MM.1S (cell line): Measurements from ENCODE around the gene ARHGEF40.

Experiments
- DNase-seq: peaks from one replicate; pipeline ENCODE4 v3.0.0-alpha.2; 2015
- H2AFZ ChIP-seq: fragments of 300-600 bp; sonication (generic); 2 replicates; pipeline ENCODE4 v1.6.0; 2016; ENCODE audit warnings: antibody characterized with exemption, low read length
- H3F3A ChIP-seq: fragments of 300-600 bp; sonication (generic); 2 replicates; pipeline ENCODE4 v1.6.1; 2016; ENCODE audit warnings: mild to moderate bottlenecking, antibody characterized with exemption, low read length, moderate library complexity, mixed read lengths; ENCODE audit not compliant: insufficient read depth
- H3K27ac ChIP-seq: fragments of 300-600 bp; sonication (generic); 2 replicates; pipeline ENCODE4 v1.5.1; 2016; ENCODE audit warnings: mild to moderate bottlenecking, low read length
- H3K27me3 ChIP-seq: fragments of 300-600 bp; sonication (generic); replicated peaks from 2 replicates; pipeline ENCODE4 v1.6.0; 2016; ENCODE audit warnings: low read length; ENCODE audit not compliant: insufficient read depth
- H3K36me3 ChIP-seq: fragments of 300-600 bp; sonication (generic); replicated peaks from 2 replicates; pipeline ENCODE4 v1.6.1; 2016; ENCODE audit warnings: mild to moderate bottlenecking, low read length, mixed read lengths; ENCODE audit not compliant: insufficient read depth
- H3K4me1 ChIP-seq: fragments of 300-600 bp; sonication (generic); 2 replicates; pipeline ENCODE4 v1.6.1; 2016; ENCODE audit warnings: low read length, mixed read lengths
- H3K4me2 ChIP-seq: fragments of 300-600 bp; sonication (generic); 2 replicates; pipeline ENCODE4 v1.6.0; 2016; ENCODE audit warnings: low read depth, low read length
- H3K4me3 ChIP-seq: fragments of 300-600 bp; sonication (generic); 2 replicates; pipeline ENCODE4 v1.5.1; 2016; ENCODE audit warnings: low read length, mixed read lengths
- H3K79me2 ChIP-seq: fragments of 300-600 bp; sonication (generic); 2 replicates; pipeline ENCODE4 v1.6.1; 2016; ENCODE audit warnings: mixed run types, low read length, mixed read lengths
- H3K9ac ChIP-seq: fragments of 300-600 bp; sonication (generic); 2 replicates; pipeline ENCODE4 v1.6.1; 2016; ENCODE audit warnings: low read length, mixed read lengths
- H3K9me2 ChIP-seq: fragments of 300-600 bp; sonication (generic); replicated peaks from 2 replicates; pipeline ENCODE4 v1.6.1; 2016; ENCODE audit warnings: mild to moderate bottlenecking, low read length, mixed read lengths; ENCODE audit not compliant: insufficient read depth
- H3K9me3 ChIP-seq: fragments of 300-600 bp; sonication (generic); replicated peaks from 2 replicates; pipeline ENCODE4 v1.6.1; 2016; ENCODE audit warnings: mild to moderate bottlenecking, low read length, mixed read lengths; ENCODE audit not compliant: insufficient read depth
- H4K20me1 ChIP-seq: fragments of 300-600 bp; sonication (generic); 2 replicates; pipeline ENCODE4 v1.6.1; 2016; ENCODE audit warnings: mild to moderate bottlenecking, low read length, moderate library complexity, mixed read lengths; ENCODE audit not compliant: insufficient read depth
- EZH2 ChIP-seq: fragments of 300-600 bp; sonication (generic); optimal IDR thresholded peaks from 2 replicates; pipeline ENCODE3; 2017; ENCODE audit warnings: low read depth, mild to moderate bottlenecking, antibody characterized with exemption, low read length, mixed read lengths
- EZH2phosphoT487 ChIP-seq: fragments of 300-600 bp; sonication (generic); IDR thresholded peaks from 2 replicates; pipeline ENCODE4 v1.6.1; 2018; ENCODE audit warnings: antibody characterized with exemption, low read length
- TF ChIP-seq, protein P1 (sequence below): fragments of 300-600 bp; sonication (generic); IDR thresholded peaks from 2 replicates; pipeline ENCODE4 v1.5.1; 2016; ENCODE audit warnings: antibody characterized with exemption, low read length, mixed read lengths

ARHGEF40 gene

DNA sequence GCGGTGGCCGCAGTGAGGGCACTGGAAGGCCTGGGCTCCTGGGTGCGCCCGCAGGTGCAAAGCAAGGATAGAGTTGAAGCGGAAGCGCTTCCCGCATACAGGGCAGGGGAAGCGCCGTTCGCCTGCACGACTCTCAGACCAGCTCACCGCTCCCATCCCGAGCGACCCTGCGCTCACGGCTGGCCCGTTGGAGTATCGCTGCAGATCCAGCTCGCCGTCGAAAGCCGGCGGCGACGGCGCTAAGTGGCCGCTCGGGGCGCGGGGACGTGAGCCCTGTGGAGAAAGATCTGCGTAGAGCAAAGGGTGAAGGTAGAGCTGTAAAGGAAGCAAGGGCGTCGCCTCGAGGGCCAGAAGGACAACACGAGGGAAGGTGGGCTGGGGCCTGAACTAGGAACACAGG is 22.9 kb downstream of the ARHGEF40 start:
- no peaks in the 10 kb centered on the region for H3K36me3 ChIP-seq
- H3K27me3 ChIP-seq, result no peaks in the 10 kb centered on the region
- TF ChIP-seq, protein P1, sequence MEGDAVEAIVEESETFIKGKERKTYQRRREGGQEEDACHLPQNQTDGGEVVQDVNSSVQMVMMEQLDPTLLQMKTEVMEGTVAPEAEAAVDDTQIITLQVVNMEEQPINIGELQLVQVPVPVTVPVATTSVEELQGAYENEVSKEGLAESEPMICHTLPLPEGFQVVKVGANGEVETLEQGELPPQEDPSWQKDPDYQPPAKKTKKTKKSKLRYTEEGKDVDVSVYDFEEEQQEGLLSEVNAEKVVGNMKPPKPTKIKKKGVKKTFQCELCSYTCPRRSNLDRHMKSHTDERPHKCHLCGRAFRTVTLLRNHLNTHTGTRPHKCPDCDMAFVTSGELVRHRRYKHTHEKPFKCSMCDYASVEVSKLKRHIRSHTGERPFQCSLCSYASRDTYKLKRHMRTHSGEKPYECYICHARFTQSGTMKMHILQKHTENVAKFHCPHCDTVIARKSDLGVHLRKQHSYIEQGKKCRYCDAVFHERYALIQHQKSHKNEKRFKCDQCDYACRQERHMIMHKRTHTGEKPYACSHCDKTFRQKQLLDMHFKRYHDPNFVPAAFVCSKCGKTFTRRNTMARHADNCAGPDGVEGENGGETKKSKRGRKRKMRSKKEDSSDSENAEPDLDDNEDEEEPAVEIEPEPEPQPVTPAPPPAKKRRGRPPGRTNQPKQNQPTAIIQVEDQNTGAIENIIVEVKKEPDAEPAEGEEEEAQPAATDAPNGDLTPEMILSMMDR, result no peak
- no peak for TF ChIP-seq EZH2
- no peak for TF ChIP-seq EZH2phosphoT487
- no peaks in the 10 kb centered on the region for H3K9me2 ChIP-seq
- no peak overlapping the region for H3K9ac ChIP-seq
- 0 out of 2 replicates have a peak overlapping the region, but pooled peaks have one; percentile 15 for H3K4me2 ChIP-seq
- H2AFZ ChIP-seq, result no peak overlapping the region
- H3K9me3 ChIP-seq, result no peaks in the 10 kb centered on the region
- no peak overlapping the region for H3K27ac ChIP-seq
- no peaks in the 10 kb centered on the region for H3K79me2 ChIP-seq
- no peaks in the 10 kb centered on the region for H4K20me1 ChIP-seq
- H3K4me1 ChIP-seq, result no peaks in the 10 kb centered on the region
- H3K4me3 ChIP-seq, result no peak overlapping the region
- DNase-seq, result no peak
- no peaks in the 10 kb centered on the region for H3F3A ChIP-seq

DNA sequence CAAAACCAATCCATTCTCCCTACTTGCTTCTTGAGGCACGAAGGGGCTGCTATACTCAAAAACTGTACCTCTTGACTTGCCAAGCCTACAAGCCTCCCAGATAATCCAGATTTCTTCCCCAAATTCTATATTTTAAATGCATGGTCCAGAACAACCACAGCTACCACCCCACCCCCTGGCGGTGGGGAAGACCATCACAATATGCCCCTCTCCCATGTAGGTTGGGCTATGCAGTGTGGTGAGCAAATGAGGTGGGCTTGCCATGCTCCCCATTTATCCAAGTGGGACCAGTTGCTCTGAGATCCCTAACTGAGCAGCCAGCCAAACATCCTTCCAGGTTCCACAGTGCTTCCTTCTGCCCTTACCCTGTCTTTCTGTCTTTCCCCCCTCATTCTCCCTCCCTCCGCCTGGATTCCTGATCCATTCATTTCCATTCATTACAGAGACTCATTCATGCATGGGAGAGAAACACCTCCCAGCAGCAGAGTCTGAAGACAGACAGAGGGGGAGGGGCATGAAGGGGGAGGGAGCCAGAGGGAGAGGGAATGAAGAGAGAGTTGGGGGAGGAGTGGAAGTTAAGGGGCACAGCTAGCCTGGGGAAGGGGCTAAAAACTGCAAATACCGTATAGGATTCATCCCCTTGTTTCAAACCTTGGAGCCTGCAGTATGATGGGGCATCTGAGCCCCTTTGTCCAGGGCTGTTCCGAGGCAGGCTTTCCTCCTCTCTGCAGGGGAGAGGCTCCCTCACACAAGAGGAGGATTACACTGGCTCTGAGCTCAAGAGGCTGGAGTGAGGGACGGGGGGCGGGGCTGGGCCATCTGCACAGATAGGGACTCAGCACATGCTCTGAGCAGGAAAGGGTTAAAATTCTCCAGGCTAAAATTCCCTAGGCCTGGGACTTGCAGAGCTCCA is 23.9 kb downstream of the ARHGEF40 start:
- no peak overlapping the region for H2AFZ ChIP-seq
- no peak overlapping the region for H3K9ac ChIP-seq
- no peaks in the 10 kb centered on the region for H3K79me2 ChIP-seq
- H3K9me2 ChIP-seq, result no peaks in the 10 kb centered on the region
- TF ChIP-seq EZH2phosphoT487 (no peak), EZH2 (no peak)
- TF ChIP-seq, protein P1, result no peak
- no peaks in the 10 kb centered on the region for H3F3A ChIP-seq
- DNase-seq, result no peak
- no peaks in the 10 kb centered on the region for H3K9me3 ChIP-seq
- H3K27ac ChIP-seq, result no peak overlapping the region
- H3K4me3 ChIP-seq, result no peak overlapping the region
- H3K27me3 ChIP-seq, result no peaks in the 10 kb centered on the region
- no peak overlapping the region for H3K4me2 ChIP-seq
- H3K36me3 ChIP-seq, result no peaks in the 10 kb centered on the region
- no peaks in the 10 kb centered on the region for H4K20me1 ChIP-seq
- H3K4me1 ChIP-seq, result no peaks in the 10 kb centered on the region

DNA sequence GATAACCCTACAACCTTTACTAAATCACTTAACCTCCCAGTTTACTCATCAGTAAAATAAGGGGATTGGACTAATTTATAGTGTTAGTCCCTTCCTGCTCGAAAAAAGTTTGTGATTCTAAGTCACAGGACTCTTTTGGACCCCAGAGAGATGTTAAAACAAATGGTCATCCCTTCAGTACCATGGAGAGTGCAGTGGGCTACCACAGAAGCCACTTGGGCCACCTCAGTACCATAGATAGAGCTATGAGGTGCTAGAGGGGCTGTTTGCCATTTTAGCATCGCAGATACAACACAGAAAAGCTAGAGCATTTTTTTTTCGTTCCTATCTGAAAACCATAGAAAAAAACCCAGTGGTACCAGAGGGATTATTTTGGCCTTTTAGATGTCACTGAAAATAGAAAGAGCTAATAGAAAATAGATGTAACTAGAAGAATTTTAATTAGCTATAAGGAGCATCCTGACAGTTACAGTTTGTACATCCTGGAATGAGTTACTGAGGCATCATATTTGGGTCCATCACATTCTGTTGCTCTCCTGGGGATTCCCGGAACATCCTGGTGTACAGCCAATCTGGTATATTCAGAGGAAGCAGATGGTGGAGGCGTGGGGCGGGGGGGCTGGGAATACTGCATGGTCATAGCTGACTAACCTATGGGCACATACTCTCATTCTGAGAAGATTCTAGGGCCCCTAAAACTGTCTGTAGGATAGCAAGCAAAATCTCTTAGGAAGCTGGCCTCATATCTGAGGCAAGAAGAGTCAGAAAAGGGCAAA is 25.5 kb downstream of the ARHGEF40 start:
- DNase-seq, result no peak
- no peak for TF ChIP-seq EZH2phosphoT487
- TF ChIP-seq EZH2, result no peak
- TF ChIP-seq, protein P1, result no peak
- no peak overlapping the region for H3K27ac ChIP-seq
- H3F3A ChIP-seq, result no peaks in the 10 kb centered on the region
- no peaks in the 10 kb centered on the region for H3K27me3 ChIP-seq
- H3K9ac ChIP-seq, result no peak overlapping the region
- H2AFZ ChIP-seq, result no peak overlapping the region
- H3K4me2 ChIP-seq, result no peak overlapping the region
- H3K9me2 ChIP-seq, result no peaks in the 10 kb centered on the region
- H4K20me1 ChIP-seq, result no peaks in the 10 kb centered on the region
- H3K4me3 ChIP-seq, result no peak overlapping the region
- no peaks in the 10 kb centered on the region for H3K36me3 ChIP-seq
- H3K4me1 ChIP-seq, result peaks cover 7% of the 10 kb centered on the region; the same call in 1 of the 2 replicates
- no peaks in the 10 kb centered on the region for H3K79me2 ChIP-seq
- H3K9me3 ChIP-seq, result no peaks in the 10 kb centered on the region
